ENCODE measurements around the gene FLYWCH2. TPM values are rescaled to one million over a fixed set of nuclear protein-coding genes. Genes with fewer than 3 reads are reported as not detected.

Gene FLYWCH2
- total RNA-seq, 1 donor from 2014 or later = 23.2 TPM

GRCh38 chr16:2855536-2855935 lies 27.5 kb upstream of the FLYWCH2 start:
- H3K4me1 ChIP-seq = no peaks in the 10 kb centered on the region
- intact Hi-C loops (cut with micrococcal nuclease) = no loop called here
- no peak for TF ChIP-seq CTCF (IDR thresholded peaks at IDR 0.05; ENCODE audit: borderline replicate concordance)
- no peaks in the 10 kb centered on the region for H3K36me3 ChIP-seq
- H3K27me3 ChIP-seq (ENCODE audit: low read depth) = peaks cover 92% of the 10 kb centered on the region
- DNase-seq = no peak
- no peak overlapping the region for H3K27ac ChIP-seq (replicated peaks)
- no peak overlapping the region for H3K4me3 ChIP-seq
- peaks cover 20% of the 10 kb centered on the region for H3K9me3 ChIP-seq (replicated peaks)

GRCh38 chr16:2856061-2856670 lies 26.8 kb upstream of the FLYWCH2 start:
- Histone ChIP-seq H3K27me3 (ENCODE audit: low read depth) (peaks cover 92% of the 10 kb centered on the region), H3K36me3 (no peaks in the 10 kb centered on the region), H3K4me1 (no peaks in the 10 kb centered on the region), H3K4me3 (no peak overlapping the region), H3K27ac (replicated peaks) (no peak overlapping the region), H3K9me3 (replicated peaks) (peaks cover 26% of the 10 kb centered on the region)
- intact Hi-C loops (cut with micrococcal nuclease) = no loop called here
- TF ChIP-seq CTCF (IDR thresholded peaks at IDR 0.05; ENCODE audit: borderline replicate concordance) = no peak
- no peak for DNase-seq

- TF ChIP-seq CTCF (IDR thresholded peaks at IDR 0.05; ENCODE audit: borderline replicate concordance) = no peak
- intact Hi-C loops (cut with micrococcal nuclease) = no loop called here
- Histone ChIP-seq H3K27me3 (ENCODE audit: low read depth) (peaks cover 91% of the 10 kb centered on the region), H3K4me3 (no peak overlapping the region), H3K4me1 (no peaks in the 10 kb centered on the region), H3K27ac (replicated peaks) (no peak overlapping the region), H3K9me3 (replicated peaks) (peaks cover 33% of the 10 kb centered on the region), H3K36me3 (no peaks in the 10 kb centered on the region)
- no peak for DNase-seq
These were observed 26.1 kb upstream of the FLYWCH2 start for GRCh38 chr16:2856686-2857450.

GRCh38 chr16:2857451-2858244 lies 25.4 kb upstream of the FLYWCH2 start, which contains the start of gene PRSS22:
TSS of gene PRSS22 (minus strand) at chr16:2858170. CDS start at chr16:2858104, 66 bp downstream.
- Histone ChIP-seq H3K27ac (replicated peaks) (no peak within 1 kb of the TSS), H3K9me3 (replicated peaks) (peaks cover 35% of the 10 kb centered on the region), H3K4me3 (no peak within 1 kb of the TSS), H3K4me1 (no peaks in the 10 kb centered on the region), H3K27me3 (ENCODE audit: low read depth) (peaks cover 91% of the 10 kb centered on the region), H3K36me3 (no peaks in the 10 kb centered on the region)
- intact Hi-C loops (cut with micrococcal nuclease) = no loop called here
- DNase-seq = no peak
- no peak for TF ChIP-seq CTCF (IDR thresholded peaks at IDR 0.05; ENCODE audit: borderline replicate concordance)

GRCh38 chr16:2858245-2859025 lies 24.6 kb upstream of the FLYWCH2 start:
- TF ChIP-seq CTCF (IDR thresholded peaks at IDR 0.05; ENCODE audit: borderline replicate concordance) = no peak
- no peaks in the 10 kb centered on the region for H3K36me3 ChIP-seq
- no peak overlapping the region for H3K4me3 ChIP-seq
- DNase-seq = no peak
- no peak overlapping the region for H3K27ac ChIP-seq (replicated peaks)
- no peaks in the 10 kb centered on the region for H3K4me1 ChIP-seq
- peaks cover 89% of the 10 kb centered on the region for H3K27me3 ChIP-seq (ENCODE audit: low read depth)
- intact Hi-C loops (cut with micrococcal nuclease) = no loop called here
- H3K9me3 ChIP-seq (replicated peaks) = peaks cover 35% of the 10 kb centered on the region

Data from left ventricle myocardium inferior (tissue), 1 donor.